SK-N-SH (cell line): Measurements from ENCODE around the gene NR1H2. TPM values are rescaled to one million over a fixed set of nuclear protein-coding genes. Genes with fewer than 3 reads are reported as not detected.

Experiments
- CTCF ChIA-PET: fragments of 300-600, 350-600 bp; formaldehyde crosslinking; extraction: SDS; loops from one replicate; lab custom pipeline; 2021; lab: Yijun Ruan, JAX
- POLR2A ChIA-PET: fragments of 350-600 bp; sonication (Branson Sonifier 250); formaldehyde crosslinking; extraction: SDS; loops from one replicate; lab custom pipeline; 2020; ENCODE audit warnings: antibody characterized with exemption, inconsistent platforms; lab: Yijun Ruan, JAX
- DNase-seq: peaks from one replicate; pipeline ENCODE4 v3.0.0; 2012
- H2AFZ ChIP-seq: fragments of 200-600 bp; sonication (generic); 2 replicates; pipeline ENCODE4 v1.8.1; 2016; ENCODE audit warnings: antibody characterized with exemption, mild to moderate bottlenecking, low read depth
- H3F3A ChIP-seq: fragments of 200-600 bp; sonication (generic); replicated peaks from 2 replicates; pipeline ENCODE3; 2016; ENCODE audit warnings: antibody characterized with exemption, mild to moderate bottlenecking; ENCODE audit not compliant: insufficient read depth
- H3K27ac ChIP-seq, 2 experiments: fragments of 200-500 bp in 1 of 2; fragments of 200-600 bp in 1 of 2; sonication (Bioruptor generic) in 1 of 2; sonication (generic), shearing (Covaris generic) in 1 of 2; 2 replicates each; pipeline versions ENCODE4 v1.5.1 to v1.6.1; 2014 to 2016; ENCODE audit warnings: low read depth in 2 of 2, inconsistent platforms in 1 of 2, low read length in 1 of 2, mild to moderate bottlenecking in 1 of 2, mixed read lengths in 1 of 2
- H3K27me3 ChIP-seq: fragments of 200-600 bp; sonication (generic), shearing (Covaris generic); 2 replicates; pipeline ENCODE4 v1.6.1; 2016; ENCODE audit warnings: mixed run types; ENCODE audit not compliant: insufficient read depth
- H3K36me3 ChIP-seq, 2 experiments: fragments of 200-500 bp in 1 of 2; fragments of 200-600 bp in 1 of 2; sonication (Bioruptor generic) in 1 of 2; sonication (generic) in 1 of 2; replicated peaks in 1 of 2; 2 replicates each; pipeline versions ENCODE3 to v1.5.1; 2014 to 2016; ENCODE audit warnings: low read length in 1 of 2, mild to moderate bottlenecking in 1 of 2; ENCODE audit not compliant: insufficient read depth in 2 of 2, control insufficient read depth in 1 of 2
- H3K4me1 ChIP-seq, 2 experiments: fragments of 200-500 bp in 1 of 2; fragments of 200-600 bp in 1 of 2; sonication (Bioruptor generic) in 1 of 2; sonication (generic), shearing (Covaris generic) in 1 of 2; 2 replicates each; pipeline versions ENCODE4 v1.5.1 to v1.6.1; 2014 to 2016; ENCODE audit warnings: low read depth in 1 of 2, low read length in 1 of 2, mixed run types in 1 of 2; ENCODE audit not compliant: insufficient read depth in 2 of 2, control insufficient read depth in 1 of 2
- H3K4me2 ChIP-seq: fragments of 200-600 bp; sonication (generic), shearing (Covaris generic); 2 replicates; pipeline ENCODE4 v1.6.1; 2017; ENCODE audit warnings: mixed run types
- H3K4me3 ChIP-seq, 2 experiments: fragments of 200-500 bp in 1 of 2; fragments of 200-600 bp in 1 of 2; sonication (Bioruptor generic) in 1 of 2; sonication (generic), shearing (Covaris generic) in 1 of 2; 2 replicates each; pipeline versions ENCODE4 v1.5.1 to v1.8.1; 2014 to 2016; ENCODE audit warnings: low read depth in 2 of 2, inconsistent platforms in 1 of 2, low read length in 1 of 2, mild to moderate bottlenecking in 1 of 2, mixed read lengths in 1 of 2, moderate library complexity in 1 of 2
- H3K79me2 ChIP-seq: fragments of 200-600 bp; sonication (generic); 2 replicates; pipeline ENCODE4 v1.8.1; 2017; ENCODE audit warnings: mild to moderate bottlenecking; ENCODE audit not compliant: insufficient read depth
- H3K9ac ChIP-seq: fragments of 200-600 bp; sonication (generic); 2 replicates; pipeline ENCODE4 v1.6.1; 2017; ENCODE audit warnings: mixed run types
- H3K9me2 ChIP-seq: fragments of 200-600 bp; sonication (generic); 2 replicates; pipeline ENCODE4 v1.6.1; 2017; ENCODE audit warnings: mixed run types
- H3K9me3 ChIP-seq: fragments of 200-600 bp; sonication (generic); 2 replicates; pipeline ENCODE4 v1.6.1; 2017; ENCODE audit warnings: mixed run types, mild to moderate bottlenecking, moderate library complexity
- H4K20me1 ChIP-seq: fragments of 200-600 bp; sonication (generic); 2 replicates; pipeline ENCODE4 v1.6.1; 2017; ENCODE audit warnings: mild to moderate bottlenecking, mixed run types; ENCODE audit not compliant: insufficient read depth
- CHD2 ChIP-seq: fragments of 150-350 bp; IDR thresholded peaks from 2 replicates; pipeline ENCODE4 v1.6.1; 2018; ENCODE audit warnings: low read length; ENCODE audit not compliant: partially characterized antibody
- ELF1 ChIP-seq: IDR thresholded peaks from 2 replicates; pipeline ENCODE4 v1.4.0; 2012
- FOSL2 ChIP-seq: IDR thresholded peaks from 2 replicates; pipeline ENCODE4 v1.4.0; 2012; ENCODE audit warnings: low read depth, mild to moderate bottlenecking, moderate library complexity, borderline replicate concordance
- FOXM1 ChIP-seq: IDR thresholded peaks from 2 replicates; pipeline ENCODE4 v1.4.0; 2012; ENCODE audit warnings: low read depth, mild to moderate bottlenecking
- GABPA ChIP-seq: IDR thresholded peaks from 2 replicates; pipeline ENCODE4 v1.4.0; 2012; ENCODE audit warnings: low read depth, mild to moderate bottlenecking
- GATA2 ChIP-seq: sonication (generic); formaldehyde crosslinking; IDR thresholded peaks from 2 replicates; pipeline ENCODE4 v1.5.0; 2020; ENCODE audit warnings: mild to moderate bottlenecking, missing genetic modification reagents
- NFIC ChIP-seq: IDR thresholded peaks from 2 replicates; pipeline ENCODE4 v1.4.0; 2012; ENCODE audit warnings: borderline replicate concordance
- SIN3A ChIP-seq: IDR thresholded peaks from 2 replicates; pipeline ENCODE4 v1.6.1; 2012; ENCODE audit warnings: low read depth, mild to moderate bottlenecking, low read length, moderate library complexity, borderline replicate concordance
- TEAD4 ChIP-seq: IDR thresholded peaks from 2 replicates; pipeline ENCODE4 v1.4.0; 2012; ENCODE audit warnings: mild to moderate bottlenecking, borderline replicate concordance; ENCODE audit not compliant: insufficient read depth
- YY1 ChIP-seq: IDR thresholded peaks from 2 replicates; pipeline ENCODE4 v1.4.0; 2012; ENCODE audit warnings: low read depth, mild to moderate bottlenecking
- WGBS: methylation state at CpG from one replicate; pipeline ENCODE4 v1.1.6; 2017; ENCODE audit warnings: low lambda C conversion rate; 5-methylcytosine and 5-hydroxymethylcytosine counted together
- polyA plus RNA-seq, 3 experiments: library from polyadenylated mRNA; depleted of rRNA; stranded (reverse); fragments of >200 nt; gene quantifications; 2 replicates each; pipeline ENCODE4 v1.2.3, GENCODE V29; 2012
- TF ChIP-seq, protein P1 (sequence below): IDR thresholded peaks from 2 replicates; pipeline ENCODE4 v1.4.0; 2012; ENCODE audit warnings: low read depth, borderline replicate concordance
- TF ChIP-seq, protein P2 (sequence below): IDR thresholded peaks from 2 replicates; pipeline ENCODE4 v1.6.1; 2012; ENCODE audit warnings: mild to moderate bottlenecking, low read depth, low read length, moderate library complexity

NR1H2 gene
- polyA plus RNA-seq, 1 of the 3 experiments (the other 2 are of a cell fraction): 108 TPM

DNA sequence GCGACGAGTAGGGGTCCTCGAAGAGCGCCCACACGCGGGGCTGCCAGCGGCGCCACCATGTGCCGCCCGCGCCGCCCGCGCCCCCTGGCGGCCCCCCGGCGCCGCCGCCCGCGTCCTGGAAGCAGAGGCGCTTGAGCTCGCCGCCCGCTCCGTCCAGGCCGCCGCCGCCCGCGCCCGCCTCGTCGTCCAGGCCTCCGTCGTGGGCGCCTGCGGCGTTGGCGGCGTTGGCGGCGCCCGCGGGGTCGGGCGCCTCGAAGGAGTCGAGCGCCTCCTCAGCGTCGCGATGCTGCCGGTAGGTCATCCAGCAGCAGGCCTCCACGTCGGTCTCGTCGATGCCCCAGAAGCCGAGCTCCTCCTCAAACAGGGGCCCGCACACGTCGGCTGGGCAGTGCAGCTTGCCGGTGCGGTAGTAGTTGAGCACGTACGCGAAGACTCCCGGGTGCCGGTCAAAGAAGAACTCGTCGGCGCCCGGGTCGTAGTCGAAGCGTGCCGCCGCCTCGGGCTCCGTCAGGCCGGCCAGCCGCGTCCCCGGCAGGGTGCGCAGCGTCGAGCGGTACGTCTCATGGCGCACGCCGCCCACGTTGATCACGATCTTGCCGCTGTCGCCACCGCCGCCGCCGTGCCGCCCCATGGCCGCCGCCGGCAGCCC is 47.9 kb upstream of the NR1H2 start:
- H3F3A ChIP-seq: peaks cover 9% of the 10 kb centered on the region
- H4K20me1 ChIP-seq: 0 out of 2 replicates have a peak, but pooled peaks cover 3% of the 10 kb centered on the region
- H3K36me3 ChIP-seq: no peaks in the 10 kb centered on the region
- H3K9me3 ChIP-seq: no peaks in the 10 kb centered on the region
- H3K4me2 ChIP-seq: peak overlapping the region; percentile 68; the same call in 1 of the 2 replicates
- peaks cover 7 to 51% of the 10 kb centered on the region in 2 experiments; a peak in 2 of 4 replicates for H3K4me1 ChIP-seq
- no peaks in the 10 kb centered on the region for H3K79me2 ChIP-seq
- WGBS: 3% methylated on average over 23 of the region's 104 CpGs
- no peaks in the 10 kb centered on the region for H3K9me2 ChIP-seq
- H3K4me3 ChIP-seq: peak overlapping the region; percentile 45 to 56
- H2AFZ ChIP-seq: no peak overlapping the region
- no peak overlapping the region for H3K9ac ChIP-seq
- H3K27me3 ChIP-seq: peaks cover 16% of the 10 kb centered on the region; the same call in 1 of the 2 replicates
- POLR2A ChIA-PET: interaction anchor here (0.8 to 1.0 kb wide), 3 partner anchors 12 to 16 kb away, joined by 3 to 5 read pairs (median 3); no protein-coding TSS in a partner anchor
- DNase-seq: peak; percentile 55
- CTCF ChIA-PET: interaction anchor here (0.6 to 2.1 kb wide), 16 partner anchors 11 to 394 kb away, joined by 3 to 17 read pairs (median 4); no protein-coding TSS in a partner anchor
- peak overlapping the region in 1 of 2 experiments; percentile 63; a peak in 1 of 4 replicates for H3K27ac ChIP-seq
- TF ChIP-seq SIN3A: no peak
- TF ChIP-seq TEAD4: no peak
- no peak for TF ChIP-seq FOSL2
- TF ChIP-seq YY1: no peak
- no peak for TF ChIP-seq ELF1
- no peak for TF ChIP-seq CHD2
- TF ChIP-seq, protein P1, sequence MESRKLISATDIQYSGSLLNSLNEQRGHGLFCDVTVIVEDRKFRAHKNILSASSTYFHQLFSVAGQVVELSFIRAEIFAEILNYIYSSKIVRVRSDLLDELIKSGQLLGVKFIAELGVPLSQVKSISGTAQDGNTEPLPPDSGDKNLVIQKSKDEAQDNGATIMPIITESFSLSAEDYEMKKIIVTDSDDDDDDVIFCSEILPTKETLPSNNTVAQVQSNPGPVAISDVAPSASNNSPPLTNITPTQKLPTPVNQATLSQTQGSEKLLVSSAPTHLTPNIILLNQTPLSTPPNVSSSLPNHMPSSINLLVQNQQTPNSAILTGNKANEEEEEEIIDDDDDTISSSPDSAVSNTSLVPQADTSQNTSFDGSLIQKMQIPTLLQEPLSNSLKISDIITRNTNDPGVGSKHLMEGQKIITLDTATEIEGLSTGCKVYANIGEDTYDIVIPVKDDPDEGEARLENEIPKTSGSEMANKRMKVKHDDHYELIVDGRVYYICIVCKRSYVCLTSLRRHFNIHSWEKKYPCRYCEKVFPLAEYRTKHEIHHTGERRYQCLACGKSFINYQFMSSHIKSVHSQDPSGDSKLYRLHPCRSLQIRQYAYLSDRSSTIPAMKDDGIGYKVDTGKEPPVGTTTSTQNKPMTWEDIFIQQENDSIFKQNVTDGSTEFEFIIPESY: no peak
- TF ChIP-seq GABPA: no peak
- TF ChIP-seq GATA2: no peak
- no peak for TF ChIP-seq NFIC
- no peak for TF ChIP-seq FOXM1
- TF ChIP-seq, protein P2, sequence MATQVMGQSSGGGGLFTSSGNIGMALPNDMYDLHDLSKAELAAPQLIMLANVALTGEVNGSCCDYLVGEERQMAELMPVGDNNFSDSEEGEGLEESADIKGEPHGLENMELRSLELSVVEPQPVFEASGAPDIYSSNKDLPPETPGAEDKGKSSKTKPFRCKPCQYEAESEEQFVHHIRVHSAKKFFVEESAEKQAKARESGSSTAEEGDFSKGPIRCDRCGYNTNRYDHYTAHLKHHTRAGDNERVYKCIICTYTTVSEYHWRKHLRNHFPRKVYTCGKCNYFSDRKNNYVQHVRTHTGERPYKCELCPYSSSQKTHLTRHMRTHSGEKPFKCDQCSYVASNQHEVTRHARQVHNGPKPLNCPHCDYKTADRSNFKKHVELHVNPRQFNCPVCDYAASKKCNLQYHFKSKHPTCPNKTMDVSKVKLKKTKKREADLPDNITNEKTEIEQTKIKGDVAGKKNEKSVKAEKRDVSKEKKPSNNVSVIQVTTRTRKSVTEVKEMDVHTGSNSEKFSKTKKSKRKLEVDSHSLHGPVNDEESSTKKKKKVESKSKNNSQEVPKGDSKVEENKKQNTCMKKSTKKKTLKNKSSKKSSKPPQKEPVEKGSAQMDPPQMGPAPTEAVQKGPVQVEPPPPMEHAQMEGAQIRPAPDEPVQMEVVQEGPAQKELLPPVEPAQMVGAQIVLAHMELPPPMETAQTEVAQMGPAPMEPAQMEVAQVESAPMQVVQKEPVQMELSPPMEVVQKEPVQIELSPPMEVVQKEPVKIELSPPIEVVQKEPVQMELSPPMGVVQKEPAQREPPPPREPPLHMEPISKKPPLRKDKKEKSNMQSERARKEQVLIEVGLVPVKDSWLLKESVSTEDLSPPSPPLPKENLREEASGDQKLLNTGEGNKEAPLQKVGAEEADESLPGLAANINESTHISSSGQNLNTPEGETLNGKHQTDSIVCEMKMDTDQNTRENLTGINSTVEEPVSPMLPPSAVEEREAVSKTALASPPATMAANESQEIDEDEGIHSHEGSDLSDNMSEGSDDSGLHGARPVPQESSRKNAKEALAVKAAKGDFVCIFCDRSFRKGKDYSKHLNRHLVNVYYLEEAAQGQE: no peak
